A549 (cell line): ENCODE results near the gene GOLT1B. TPM values are rescaled to one million over a fixed set of nuclear protein-coding genes. Genes with fewer than 3 reads are reported as not detected.

ENCODE experiments used
- ATAC-seq, 2 experiments: fragments of 200-7000 bp in 1 of 2; fragments of >200 bp in 1 of 2; cut with Nextera tagmentation in 1 of 2; cut with Tn5 transposase in 1 of 2; 3 replicates each; pipeline versions ENCODE4 v1.8.0 to v1.9.1; 2018 to 2020; ENCODE audit warnings: mild to moderate bottlenecking in 1 of 2, moderate library complexity in 1 of 2
- CTCF ChIA-PET: fragments of 300-600 bp; sonication (Branson Sonifier 250); formaldehyde crosslinking; extraction: SDS; loops from one replicate; lab custom pipeline; 2021; ENCODE audit warnings: antibody characterized with exemption, inconsistent platforms; lab: Yijun Ruan, JAX
- POLR2A ChIA-PET: fragments of 350-600 bp; formaldehyde crosslinking; extraction: SDS; loops from one replicate; lab custom pipeline; 2021; ENCODE audit warnings: antibody characterized with exemption, inconsistent platforms; lab: Yijun Ruan, JAX
- DNase-seq, 2 experiments: peaks; one replicate each; pipeline versions ENCODE4 v3.0.0 to v3.0.0-alpha.2; 2011 to 2016; ENCODE audit warnings: low read depth in 1 of 2, low spot score in 1 of 2
- FAIRE-seq: peaks from 2 replicates; lab custom pipeline; 2011; peaks lifted over from hg19 to GRCh38; lab: Jason Lieb, UNC
- H3K27ac ChIP-seq, 2 experiments: fragments of >200 bp; sonication (Bioruptor Twin); formaldehyde crosslinking; 3 replicates each; pipeline ENCODE4 v1.5.1; 2016 to 2017
- H3K4me1 ChIP-seq: fragments of >200 bp; sonication (Bioruptor Twin); formaldehyde crosslinking; 3 replicates; pipeline ENCODE4 v1.6.1; 2016
- H3K4me2 ChIP-seq: fragments of >200 bp; sonication (Bioruptor Twin); formaldehyde crosslinking; 3 replicates; pipeline ENCODE4 v1.6.1; 2016
- H3K4me3 ChIP-seq: fragments of >200 bp; sonication (Bioruptor Twin); formaldehyde crosslinking; 3 replicates; pipeline ENCODE4 v1.5.1; 2016
- H3K9me3 ChIP-seq: fragments of >200 bp; sonication (Bioruptor Twin); formaldehyde crosslinking; 3 replicates; pipeline ENCODE4 v1.6.1; 2016
- BCL3 ChIP-seq: fragments of >200 bp; sonication (Bioruptor Twin); formaldehyde crosslinking; IDR thresholded peaks from 3 replicates; pipeline ENCODE4 v1.6.1; 2016
- CHD4 ChIP-seq: fragments of 200-600 bp; sonication (generic); IDR thresholded peaks from 2 replicates; pipeline ENCODE4 v1.6.1; 2016; ENCODE audit warnings: antibody characterized with exemption, mild to moderate bottlenecking, borderline replicate concordance
- E2F6 ChIP-seq: IDR thresholded peaks from 2 replicates; pipeline ENCODE4 v1.6.1; 2012; ENCODE audit warnings: low read depth, borderline replicate concordance
- EHF ChIP-seq: fragments of 250-450 bp; sonication (Bioruptor Pico); IDR thresholded peaks from 2 replicates; pipeline ENCODE4 v1.5.0; 2020; ENCODE audit warnings: mild to moderate bottlenecking
- EHMT2 ChIP-seq: fragments of 200-600 bp; sonication (generic); IDR thresholded peaks from 2 replicates; pipeline ENCODE4 v1.6.1; 2016; ENCODE audit warnings: antibody characterized with exemption, low read depth, mild to moderate bottlenecking, moderate library complexity
- FOSB ChIP-seq: fragments of 250-450 bp; sonication (Bioruptor Pico); IDR thresholded peaks from 2 replicates; pipeline ENCODE4 v1.5.0; 2020; ENCODE audit warnings: mild to moderate bottlenecking, moderate library complexity
- FOXS1 ChIP-seq: fragments of 250-450 bp; sonication (Bioruptor Pico); IDR thresholded peaks from 2 replicates; pipeline ENCODE4 v1.5.0; 2020; ENCODE audit warnings: mild to moderate bottlenecking, moderate library complexity
- GATA3 ChIP-seq: IDR thresholded peaks from 2 replicates; pipeline ENCODE4 v1.6.1; 2012; ENCODE audit warnings: borderline replicate concordance
- HES2 ChIP-seq: fragments of >200 bp; sonication (Bioruptor Twin); formaldehyde crosslinking; IDR thresholded peaks from 2 replicates; pipeline ENCODE4 v1.6.1; 2016
- HOXB5 ChIP-seq: fragments of 250-450 bp; sonication (Bioruptor Pico); IDR thresholded peaks from 2 replicates; pipeline ENCODE4 v1.5.0; 2020; ENCODE audit warnings: mild to moderate bottlenecking, moderate library complexity
- JUN ChIP-seq, 2 experiments: fragments of >200 bp; sonication (Bioruptor Twin); formaldehyde crosslinking; IDR thresholded peaks; 2 replicates in 1 of 2; 3 replicates in 1 of 2; pipeline ENCODE4 v1.6.1; 2016 to 2017
- KDM5A ChIP-seq: fragments of 200-600 bp; sonication (generic); IDR thresholded peaks from 2 replicates; pipeline ENCODE4 v1.6.1; 2016; ENCODE audit warnings: antibody characterized with exemption, mild to moderate bottlenecking
- MAFK ChIP-seq: fragments of 450-650 bp; IDR thresholded peaks from 2 replicates; pipeline ENCODE4 v1.6.1; 2014; ENCODE audit not compliant: partially characterized antibody
- MAX ChIP-seq: IDR thresholded peaks from 2 replicates; pipeline ENCODE4 v1.6.1; 2012
- MYC ChIP-seq: IDR thresholded peaks from 2 replicates; pipeline ENCODE4 v1.6.1; 2012; ENCODE audit warnings: mild to moderate bottlenecking, inconsistent platforms, low read length, improper control_type of control experiment, borderline replicate concordance
- PBX3 ChIP-seq: IDR thresholded peaks from 2 replicates; pipeline ENCODE4 v1.6.1; 2012
- PHF8 ChIP-seq: fragments of 200-600 bp; sonication (generic); IDR thresholded peaks from 2 replicates; pipeline ENCODE4 v1.6.1; 2016; ENCODE audit warnings: low read depth, mild to moderate bottlenecking, antibody characterized with exemption, moderate library complexity, borderline replicate concordance
- POLR2A ChIP-seq: IDR thresholded peaks from 2 replicates; pipeline ENCODE4 v1.6.1; 2012; ENCODE audit warnings: mild to moderate bottlenecking, low read length
- REST ChIP-seq: fragments of 200-600 bp; sonication (generic); IDR thresholded peaks from 2 replicates; pipeline ENCODE4 v1.6.1; 2016; ENCODE audit warnings: antibody characterized with exemption, mild to moderate bottlenecking, moderate library complexity
- RFX5 ChIP-seq: fragments of 450-650 bp; IDR thresholded peaks from 2 replicates; pipeline ENCODE4 v1.7.1; 2014; ENCODE audit warnings: antibody characterized with exemption, mild to moderate bottlenecking, moderate library complexity
- TFCP2L1 ChIP-seq: fragments of 250-450 bp; sonication (Bioruptor Pico); IDR thresholded peaks from 2 replicates; pipeline ENCODE4 v1.5.0; 2021; ENCODE audit warnings: mild to moderate bottlenecking
- TP53 ChIP-seq: fragments of 250-450 bp; sonication (Bioruptor Pico); IDR thresholded peaks from 2 replicates; pipeline ENCODE4 v1.5.0; 2021; ENCODE audit warnings: mild to moderate bottlenecking, moderate library complexity
- USF2 ChIP-seq: fragments of 450-650 bp; IDR thresholded peaks from 2 replicates; pipeline ENCODE4 v1.6.1; 2014; ENCODE audit warnings: antibody characterized with exemption
- ZC3H11A ChIP-seq: fragments of 450-650 bp; IDR thresholded peaks from 2 replicates; pipeline ENCODE4 v1.6.1; 2014; ENCODE audit warnings: antibody characterized with exemption, mild to moderate bottlenecking
- ZFP36 ChIP-seq: fragments of 450-650 bp; IDR thresholded peaks from 2 replicates; pipeline ENCODE4 v1.6.1; 2014; ENCODE audit warnings: borderline replicate concordance; ENCODE audit not compliant: partially characterized antibody
- WGBS: methylation state at CpG from one replicate; pipeline ENCODE4 v1.1.6; 2017; ENCODE audit errors: missing lambda C conversion rate; 5-methylcytosine and 5-hydroxymethylcytosine counted together
- polyA minus RNA-seq: library from RNA; depleted of rRNA, polyadenylated mRNA; stranded (reverse); fragments of >200 nt; gene quantifications from 2 replicates; pipeline ENCODE4 v1.2.3, GENCODE V29; 2011; rRNA and poly(A)+ RNA removed
- polyA plus RNA-seq, 4 experiments: library from polyadenylated mRNA; depleted of rRNA in 3 of 4; stranded (reverse); fragments of >200 nt; fragmentation: RNase III in 1 of 4; extraction: RNeasy Plus Mini Kit Qiagen cat#74134 plus additional on column Dnase treatment in 1 of 4; gene quantifications; 2 replicates in 3 of 4; 3 replicates in 1 of 4; pipeline ENCODE4 v1.2.3, GENCODE V29; 2011 to 2017

The GOLT1B gene
- polyA plus RNA-seq (2011; rRNA removed) (62.3 and 73.4 TPM in 2 replicates), polyA plus RNA-seq (2017; fragmentation: RNase III; extraction: RNeasy Plus Mini Kit Qiagen cat#74134 plus additional on column Dnase treatment) (80.4 to 107 TPM (median 95.4 TPM) in 3 replicates), polyA minus RNA-seq (12.4 and 34.9 TPM in 2 replicates)
- 9.6 and 10.3 TPM in 2 replicates for polyA plus RNA-seq (2012; cell fraction: cytosol; rRNA removed)
- polyA plus RNA-seq (2012; cell fraction: nucleus; rRNA removed), result 4.3 and 9.1 TPM in 2 replicates

- Histone ChIP-seq H3K4me3 (peak within 1 kb of the TSS; percentile 96), H3K4me2 (peak within 1 kb of the TSS; percentile 82), H3K27ac (peak within 1 kb of the TSS; percentile 93 to 94), H3K9me3 (no peaks in the 10 kb centered on the region), H3K4me1 (peaks cover 31% of the 10 kb centered on the region)
- ATAC-seq (peak; percentile 98), DNase-seq (peak; percentile 96 to 99), FAIRE-seq (peak; percentile 86)
- CTCF ChIA-PET, result interaction anchor here (1.1 to 1.2 kb wide), 2 partner anchors 209 to 253 kb away, joined by 3 read pairs; no protein-coding TSS in a partner anchor
- TF ChIP-seq HES2, result no peak
- peak; percentile 94 for TF ChIP-seq MAX
- no peak for TF ChIP-seq ZC3H11A
- no peak for TF ChIP-seq ZFP36
- TF ChIP-seq POLR2A, result peak; percentile 46
- TF ChIP-seq REST, result no peak; the same call in none of the 2 replicates
- TF ChIP-seq FOSB (CRISPR knock-in tag), result 0 out of 2 replicates have a peak, but pooled peaks have one; percentile 55
- peak; percentile 51 for TF ChIP-seq MAFK
- no peak; the same call in 1 of the 2 replicates for TF ChIP-seq GATA3
- no peak for TF ChIP-seq EHMT2
- TF ChIP-seq CHD4, result no peak
- TF ChIP-seq TFCP2L1, result peak; percentile 47; the same call in 1 of the 2 replicates
- no peak for TF ChIP-seq FOXS1 (CRISPR knock-in tag)
- peak; percentile 71 for TF ChIP-seq RFX5
- peak; percentile 97 for TF ChIP-seq E2F6
- TF ChIP-seq PBX3, result peak; percentile 68
- TF ChIP-seq JUN (IDR thresholded peaks at IDR 0.05), result peak in 1 of 2 experiments; percentile 50; a peak in 2 of 5 replicates
- 0 out of 2 replicates have a peak, but pooled peaks have one; percentile 35 for TF ChIP-seq EHF (CRISPR knock-in tag)
- peak; percentile 38; the same call in 1 of the 2 replicates for TF ChIP-seq MYC
- peak; percentile 82 for TF ChIP-seq KDM5A
- TF ChIP-seq BCL3, result peak; percentile 33; the same call in 1 of the 3 replicates
- peak; percentile 72; the same call in 1 of the 2 replicates for TF ChIP-seq PHF8
- TF ChIP-seq USF2, result peak; percentile 27; the same call in 1 of the 2 replicates
- no peak for TF ChIP-seq TP53 (CRISPR knock-in tag)
- TF ChIP-seq HOXB5 (CRISPR knock-in tag), result no peak
- 2% methylated on average over 50 of the region's 61 CpGs for WGBS
- POLR2A ChIA-PET, result interaction anchor here (0.6 to 2.3 kb wide), 10 partner anchors 9 to 179 kb away, joined by 3 to 18 read pairs (median 4); partner anchors contain the start of genes LDHB, PYROXD1 and SPX
These were observed at the start of gene GOLT1B, which contains the start of gene RECQL for GRCh38 chr12:21501258-21502163. TSS of gene GOLT1B (plus strand) at chr12:21501789. CDS start at chr12:21501924, 135 bp downstream. TSS of gene RECQL (minus strand) at chr12:21501635. CDS start at chr12:21499570, 2,065 bp downstream.
